BE2C (cell line): ENCODE measurements around the gene PLVAP.

ENCODE experiments used
- DNase-seq: peaks from one replicate; pipeline ENCODE4 v3.0.0-alpha.2; 2020
- H3K27me3 ChIP-seq: fragments of 250-450 bp; sonication (Bioruptor Pico); 2 replicates; pipeline ENCODE4 v1.5.1; 2020; ENCODE audit warnings: mild to moderate bottlenecking
- H3K36me3 ChIP-seq: fragments of 250-450 bp; sonication (Bioruptor Pico); 2 replicates; pipeline ENCODE4 v1.5.1; 2020; ENCODE audit warnings: mild to moderate bottlenecking
- H3K4me1 ChIP-seq: fragments of 250-450 bp; sonication (Bioruptor Pico); 2 replicates; pipeline ENCODE4 v1.5.1; 2020
- H3K4me3 ChIP-seq: 2 replicates; pipeline ENCODE4 v1.5.1; 2011; ENCODE audit warnings: low read depth, low read length
- H3K9me3 ChIP-seq: fragments of 250-450 bp; sonication (Bioruptor Pico); 2 replicates; pipeline ENCODE4 v1.5.1; 2020
- TF ChIP-seq, protein P1 (sequence below): IDR thresholded peaks from 2 replicates; pipeline ENCODE4 v1.5.1; 2012; ENCODE audit warnings: mild to moderate bottlenecking, low read depth, low read length

The PLVAP gene

DNA sequence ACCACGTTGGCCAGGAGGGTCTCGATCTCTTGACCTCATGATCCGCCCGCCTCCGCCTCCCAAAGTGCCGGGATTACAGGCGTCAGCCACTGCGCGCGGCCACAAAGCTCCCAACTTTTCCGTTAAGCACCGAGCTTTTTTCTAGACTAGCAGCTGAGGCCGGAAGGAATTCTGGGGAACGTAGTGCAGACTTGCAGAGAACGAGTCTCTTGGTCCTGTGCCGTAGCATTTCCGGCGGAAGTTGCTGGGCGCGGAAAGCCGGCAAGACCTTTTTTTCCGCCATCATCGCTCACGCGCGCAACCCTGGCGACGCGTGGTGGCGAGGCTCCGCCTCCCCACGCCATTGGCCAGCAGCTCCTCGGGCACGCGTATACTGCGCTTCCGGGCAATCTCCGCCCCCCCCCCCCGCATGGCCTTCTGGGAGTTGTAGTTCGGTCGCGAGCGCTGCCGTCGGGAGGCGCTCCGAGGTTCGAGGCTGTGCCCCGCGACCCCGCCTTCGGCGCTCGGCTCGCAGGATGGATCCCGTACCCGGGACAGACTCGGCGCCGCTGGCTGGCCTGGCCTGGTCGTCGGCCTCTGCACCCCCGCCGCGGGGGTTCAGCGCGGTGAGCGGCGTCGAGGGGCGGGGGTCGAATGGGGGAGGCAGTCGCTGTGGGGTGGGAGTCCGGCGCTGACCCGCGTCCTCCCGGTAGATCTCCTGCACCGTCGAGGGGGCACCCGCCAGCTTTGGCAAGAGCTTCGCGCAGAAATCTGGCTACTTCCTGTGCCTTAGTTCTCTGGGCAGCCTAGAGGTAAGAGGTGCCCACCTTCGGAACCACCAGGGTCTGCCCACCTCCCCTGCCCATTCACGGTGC is 42.7 kb upstream of the PLVAP start, which contains the start of gene MVB12A:
TSS of gene MVB12A (plus strand) at position 427 of the 854 bp plus-strand sequence. CDS start at position 516, 89 bp downstream.
- peak; percentile 98 for DNase-seq
- Histone ChIP-seq H3K4me3 (peak within 1 kb of the TSS; percentile 82), H3K36me3 (peaks cover 3% of the 10 kb centered on the region; the same call in 1 of the 2 replicates), H3K27me3 (no peaks in the 10 kb centered on the region), H3K4me1 (peaks cover 2% of the 10 kb centered on the region; the same call in 1 of the 2 replicates), H3K9me3 (no peaks in the 10 kb centered on the region)
- TF ChIP-seq, protein P1, sequence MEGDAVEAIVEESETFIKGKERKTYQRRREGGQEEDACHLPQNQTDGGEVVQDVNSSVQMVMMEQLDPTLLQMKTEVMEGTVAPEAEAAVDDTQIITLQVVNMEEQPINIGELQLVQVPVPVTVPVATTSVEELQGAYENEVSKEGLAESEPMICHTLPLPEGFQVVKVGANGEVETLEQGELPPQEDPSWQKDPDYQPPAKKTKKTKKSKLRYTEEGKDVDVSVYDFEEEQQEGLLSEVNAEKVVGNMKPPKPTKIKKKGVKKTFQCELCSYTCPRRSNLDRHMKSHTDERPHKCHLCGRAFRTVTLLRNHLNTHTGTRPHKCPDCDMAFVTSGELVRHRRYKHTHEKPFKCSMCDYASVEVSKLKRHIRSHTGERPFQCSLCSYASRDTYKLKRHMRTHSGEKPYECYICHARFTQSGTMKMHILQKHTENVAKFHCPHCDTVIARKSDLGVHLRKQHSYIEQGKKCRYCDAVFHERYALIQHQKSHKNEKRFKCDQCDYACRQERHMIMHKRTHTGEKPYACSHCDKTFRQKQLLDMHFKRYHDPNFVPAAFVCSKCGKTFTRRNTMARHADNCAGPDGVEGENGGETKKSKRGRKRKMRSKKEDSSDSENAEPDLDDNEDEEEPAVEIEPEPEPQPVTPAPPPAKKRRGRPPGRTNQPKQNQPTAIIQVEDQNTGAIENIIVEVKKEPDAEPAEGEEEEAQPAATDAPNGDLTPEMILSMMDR: no peak

DNA sequence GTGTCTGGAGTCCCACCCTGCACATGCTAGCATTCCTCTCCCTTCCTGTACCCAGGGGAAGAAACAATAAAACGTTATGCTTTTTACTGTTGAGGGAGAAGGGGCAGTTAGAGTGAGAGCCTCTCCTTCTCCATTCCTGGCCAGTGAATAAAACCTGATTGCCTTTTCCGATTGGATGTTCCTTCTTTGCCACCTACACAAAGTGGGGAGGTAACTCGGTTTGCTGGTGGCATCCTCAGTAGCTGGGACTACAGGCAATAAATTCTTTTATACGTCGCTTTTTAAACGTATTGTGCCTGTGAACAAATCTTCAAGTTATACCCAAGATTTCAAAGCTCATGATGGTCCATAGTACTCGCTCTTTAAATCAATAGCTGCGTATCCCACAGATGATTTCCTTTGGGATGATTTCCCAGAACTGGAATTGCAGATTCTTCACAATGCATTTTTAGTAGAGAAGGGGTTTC is 42.0 kb upstream of the PLVAP start:
- TF ChIP-seq, protein P1: no peak
- Histone ChIP-seq H3K27me3 (no peaks in the 10 kb centered on the region), H3K9me3 (no peaks in the 10 kb centered on the region; the same call in 1 of the 2 replicates), H3K4me3 (peak overlapping the region; percentile 64), H3K36me3 (peaks cover 3% of the 10 kb centered on the region; the same call in 1 of the 2 replicates), H3K4me1 (no peaks in the 10 kb centered on the region; the same call in 1 of the 2 replicates)
- no peak for DNase-seq

DNA sequence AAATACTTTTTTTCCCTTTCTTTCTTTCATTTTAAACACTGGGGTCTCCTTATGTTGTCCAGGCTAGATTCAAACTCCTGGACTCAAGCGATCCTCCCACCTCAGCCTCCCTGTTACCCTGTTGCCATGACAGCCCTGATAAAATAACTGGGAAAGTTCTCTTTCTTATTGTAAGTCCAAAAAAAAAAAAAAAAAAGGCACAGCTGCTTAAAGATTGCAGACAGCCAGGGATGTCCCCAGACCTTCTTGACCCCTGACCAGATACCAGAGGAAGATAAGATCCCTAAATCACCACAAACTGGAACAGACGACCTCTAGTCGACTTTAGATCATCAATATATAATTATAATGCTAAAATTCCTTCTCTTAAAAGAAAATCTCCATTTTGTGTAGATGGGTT is 41.6 kb upstream of the PLVAP start:
- Histone ChIP-seq H3K36me3 (peaks cover 3% of the 10 kb centered on the region; the same call in 1 of the 2 replicates), H3K9me3 (no peaks in the 10 kb centered on the region; the same call in 1 of the 2 replicates), H3K27me3 (no peaks in the 10 kb centered on the region), H3K4me3 (peak overlapping the region; percentile 64), H3K4me1 (no peaks in the 10 kb centered on the region; the same call in 1 of the 2 replicates)
- no peak for DNase-seq
- TF ChIP-seq, protein P1: no peak

DNA sequence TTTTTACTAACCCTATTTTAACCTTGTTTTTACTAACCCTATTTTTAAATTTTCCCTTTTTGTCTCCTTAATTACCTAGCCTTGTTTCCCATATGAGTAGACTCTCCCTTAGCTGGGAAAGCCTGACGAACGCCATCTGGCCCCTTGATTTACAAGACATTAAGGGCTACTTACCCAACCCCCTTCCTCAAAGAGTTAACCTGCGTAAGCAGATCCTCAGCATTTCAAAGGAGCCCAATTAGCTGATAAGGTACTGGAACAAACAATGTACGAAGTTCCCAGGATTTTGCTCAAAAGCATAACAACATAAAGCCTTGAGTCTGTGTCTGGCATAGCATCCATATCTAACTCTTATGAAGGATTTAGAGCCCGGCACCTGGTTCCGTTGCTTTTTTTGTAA is 38.0 kb upstream of the PLVAP start:
- DNase-seq: no peak
- H3K4me1 ChIP-seq: peaks cover 8% of the 10 kb centered on the region
- TF ChIP-seq, protein P1: no peak

DNA sequence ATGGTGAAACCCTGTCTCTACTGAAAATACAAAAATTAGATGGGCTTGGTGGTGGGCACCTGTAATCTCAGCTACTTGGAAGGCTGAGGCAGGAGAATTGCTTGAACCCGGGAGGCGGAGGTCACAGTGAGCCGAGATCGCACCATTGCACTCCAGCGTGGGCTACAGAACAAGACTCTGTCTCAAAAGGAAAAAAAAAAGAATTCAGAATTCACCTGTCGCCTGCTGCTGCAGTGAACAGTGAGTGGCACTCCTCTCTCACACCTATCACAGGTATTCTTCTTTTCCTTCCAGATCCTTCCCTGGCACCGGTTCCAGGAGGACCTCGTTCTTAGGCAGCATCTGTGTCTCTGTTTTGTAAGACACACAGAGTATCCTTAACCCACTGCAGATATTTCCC is 37.0 kb upstream of the PLVAP start:
- no peaks in the 10 kb centered on the region for H3K27me3 ChIP-seq
- no peak overlapping the region for H3K4me3 ChIP-seq
- no peak for DNase-seq
- no peaks in the 10 kb centered on the region; the same call in 1 of the 2 replicates for H3K9me3 ChIP-seq
- peaks cover 8% of the 10 kb centered on the region for H3K4me1 ChIP-seq
- TF ChIP-seq, protein P1: no peak
- H3K36me3 ChIP-seq: no peaks in the 10 kb centered on the region

More for the DNA sequence above, 38.0 kb upstream of the PLVAP start:
- Histone ChIP-seq H3K36me3 (no peaks in the 10 kb centered on the region), H3K27me3 (no peaks in the 10 kb centered on the region), H3K9me3 (no peaks in the 10 kb centered on the region; the same call in 1 of the 2 replicates), H3K4me3 (no peak overlapping the region)
